ENCODE results near the gene IQCE. TPM values are rescaled to one million over a fixed set of nuclear protein-coding genes. Genes with fewer than 3 reads are reported as not detected.

IQCE gene
- polyA plus RNA-seq, 1 donor from 2014 or later, result 21.2 TPM

- Histone ChIP-seq H3F3A (ENCODE audit: insufficient read depth, low read length, poor library complexity, severe bottlenecking) (no peaks in the 10 kb centered on the region), H3K4me3 (ENCODE audit: low read length) (no peak overlapping the region), H3K27ac (ENCODE audit: low read length) (no peak overlapping the region), H3K9me2 (ENCODE audit: insufficient read depth, low read length) (no peaks in the 10 kb centered on the region), H4K20me1 (ENCODE audit: insufficient read depth) (no peaks in the 10 kb centered on the region), H2AFZ (ENCODE audit: low read depth, low read length) (no peak overlapping the region), H3K4me2 (ENCODE audit: low read length) (no peak overlapping the region), H3K27me3 (ENCODE audit: insufficient read depth, low read depth, low read length) (peaks cover 4% of the 10 kb centered on the region), H3K79me2 (replicated peaks; ENCODE audit: insufficient read depth, low read length) (no peaks in the 10 kb centered on the region), H3K9ac (ENCODE audit: low read length) (no peak overlapping the region), H3K36me3 (ENCODE audit: insufficient read depth, low read length) (no peaks in the 10 kb centered on the region), H3K9me3 (ENCODE audit: low read length) (no peaks in the 10 kb centered on the region)
- TF ChIP-seq EZH2 (IDR thresholded peaks at IDR 0.05; ENCODE audit: borderline replicate concordance, insufficient read depth, low read length, poor library complexity, severe bottlenecking), result no peak
- TF ChIP-seq, protein P1, sequence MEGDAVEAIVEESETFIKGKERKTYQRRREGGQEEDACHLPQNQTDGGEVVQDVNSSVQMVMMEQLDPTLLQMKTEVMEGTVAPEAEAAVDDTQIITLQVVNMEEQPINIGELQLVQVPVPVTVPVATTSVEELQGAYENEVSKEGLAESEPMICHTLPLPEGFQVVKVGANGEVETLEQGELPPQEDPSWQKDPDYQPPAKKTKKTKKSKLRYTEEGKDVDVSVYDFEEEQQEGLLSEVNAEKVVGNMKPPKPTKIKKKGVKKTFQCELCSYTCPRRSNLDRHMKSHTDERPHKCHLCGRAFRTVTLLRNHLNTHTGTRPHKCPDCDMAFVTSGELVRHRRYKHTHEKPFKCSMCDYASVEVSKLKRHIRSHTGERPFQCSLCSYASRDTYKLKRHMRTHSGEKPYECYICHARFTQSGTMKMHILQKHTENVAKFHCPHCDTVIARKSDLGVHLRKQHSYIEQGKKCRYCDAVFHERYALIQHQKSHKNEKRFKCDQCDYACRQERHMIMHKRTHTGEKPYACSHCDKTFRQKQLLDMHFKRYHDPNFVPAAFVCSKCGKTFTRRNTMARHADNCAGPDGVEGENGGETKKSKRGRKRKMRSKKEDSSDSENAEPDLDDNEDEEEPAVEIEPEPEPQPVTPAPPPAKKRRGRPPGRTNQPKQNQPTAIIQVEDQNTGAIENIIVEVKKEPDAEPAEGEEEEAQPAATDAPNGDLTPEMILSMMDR (IDR thresholded peaks at IDR 0.05; ENCODE audit: poor library complexity, severe bottlenecking), result no peak
- no peak for TF ChIP-seq MXI1 (conservative IDR thresholded peaks at IDR 0.05; ENCODE audit: poor library complexity, severe bottlenecking)
- TF ChIP-seq SMC3 (conservative IDR thresholded peaks at IDR 0.05; ENCODE audit: poor library complexity), result no peak
- TF ChIP-seq TAF1 (IDR thresholded peaks at IDR 0.05; ENCODE audit: low read depth), result no peak
- no peak for TF ChIP-seq RAD21 (conservative IDR thresholded peaks at IDR 0.05)
- TF ChIP-seq POLR2AphosphoS5 (IDR thresholded peaks at IDR 0.05), result no peak
- TF ChIP-seq, protein P2, sequence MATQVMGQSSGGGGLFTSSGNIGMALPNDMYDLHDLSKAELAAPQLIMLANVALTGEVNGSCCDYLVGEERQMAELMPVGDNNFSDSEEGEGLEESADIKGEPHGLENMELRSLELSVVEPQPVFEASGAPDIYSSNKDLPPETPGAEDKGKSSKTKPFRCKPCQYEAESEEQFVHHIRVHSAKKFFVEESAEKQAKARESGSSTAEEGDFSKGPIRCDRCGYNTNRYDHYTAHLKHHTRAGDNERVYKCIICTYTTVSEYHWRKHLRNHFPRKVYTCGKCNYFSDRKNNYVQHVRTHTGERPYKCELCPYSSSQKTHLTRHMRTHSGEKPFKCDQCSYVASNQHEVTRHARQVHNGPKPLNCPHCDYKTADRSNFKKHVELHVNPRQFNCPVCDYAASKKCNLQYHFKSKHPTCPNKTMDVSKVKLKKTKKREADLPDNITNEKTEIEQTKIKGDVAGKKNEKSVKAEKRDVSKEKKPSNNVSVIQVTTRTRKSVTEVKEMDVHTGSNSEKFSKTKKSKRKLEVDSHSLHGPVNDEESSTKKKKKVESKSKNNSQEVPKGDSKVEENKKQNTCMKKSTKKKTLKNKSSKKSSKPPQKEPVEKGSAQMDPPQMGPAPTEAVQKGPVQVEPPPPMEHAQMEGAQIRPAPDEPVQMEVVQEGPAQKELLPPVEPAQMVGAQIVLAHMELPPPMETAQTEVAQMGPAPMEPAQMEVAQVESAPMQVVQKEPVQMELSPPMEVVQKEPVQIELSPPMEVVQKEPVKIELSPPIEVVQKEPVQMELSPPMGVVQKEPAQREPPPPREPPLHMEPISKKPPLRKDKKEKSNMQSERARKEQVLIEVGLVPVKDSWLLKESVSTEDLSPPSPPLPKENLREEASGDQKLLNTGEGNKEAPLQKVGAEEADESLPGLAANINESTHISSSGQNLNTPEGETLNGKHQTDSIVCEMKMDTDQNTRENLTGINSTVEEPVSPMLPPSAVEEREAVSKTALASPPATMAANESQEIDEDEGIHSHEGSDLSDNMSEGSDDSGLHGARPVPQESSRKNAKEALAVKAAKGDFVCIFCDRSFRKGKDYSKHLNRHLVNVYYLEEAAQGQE (IDR thresholded peaks at IDR 0.05; ENCODE audit: borderline replicate concordance), result no peak
- no peak for TF ChIP-seq EP300 (conservative IDR thresholded peaks at IDR 0.05; ENCODE audit: poor library complexity, severe bottlenecking)
These were observed 44.0 kb upstream of the IQCE start for GRCh38 chr7:2514473-2515423.

GRCh38 chr7:2515424-2516193, 43.2 kb upstream of the IQCE start:
- Histone ChIP-seq H3K27me3 (ENCODE audit: insufficient read depth, low read depth, low read length) (peaks cover 10% of the 10 kb centered on the region), H3K4me3 (ENCODE audit: low read length) (no peak overlapping the region), H2AFZ (ENCODE audit: low read depth, low read length) (no peak overlapping the region), H3K4me2 (ENCODE audit: low read length) (no peak overlapping the region), H3K9me2 (ENCODE audit: insufficient read depth, low read length) (no peaks in the 10 kb centered on the region), H3K9ac (ENCODE audit: low read length) (no peak overlapping the region), H3F3A (ENCODE audit: insufficient read depth, low read length, poor library complexity, severe bottlenecking) (no peaks in the 10 kb centered on the region), H3K27ac (ENCODE audit: low read length) (no peak overlapping the region), H3K79me2 (replicated peaks; ENCODE audit: insufficient read depth, low read length) (peaks cover 6% of the 10 kb centered on the region), H4K20me1 (ENCODE audit: insufficient read depth) (no peaks in the 10 kb centered on the region), H3K9me3 (ENCODE audit: low read length) (no peaks in the 10 kb centered on the region), H3K36me3 (ENCODE audit: insufficient read depth, low read length) (no peaks in the 10 kb centered on the region)
- TF ChIP-seq MXI1 (conservative IDR thresholded peaks at IDR 0.05; ENCODE audit: poor library complexity, severe bottlenecking), result no peak
- TF ChIP-seq SMC3 (conservative IDR thresholded peaks at IDR 0.05; ENCODE audit: poor library complexity), result no peak
- no peak for TF ChIP-seq EP300 (conservative IDR thresholded peaks at IDR 0.05; ENCODE audit: poor library complexity, severe bottlenecking)

Measured in neural cell (in vitro differentiated cells).